GM11168 (cell line): ENCODE measurements around the gene EEF2K.
"Not testable (repeated sequence)": the region's sequence is repeated elsewhere in the genome, so short reads cannot be mapped to it uniquely, and the experiment has no call there.

Experiments used
- in situ Hi-C: fragments of 300-500 bp; cut with MboI; formaldehyde crosslinking; loops from one replicate; pipeline ENCODE4 v1.12.0; 2022; ENCODE audit warnings: low sequenced_read_pairs; ENCODE audit not compliant: unreplicated experiment

The EEF2K gene

DNA sequence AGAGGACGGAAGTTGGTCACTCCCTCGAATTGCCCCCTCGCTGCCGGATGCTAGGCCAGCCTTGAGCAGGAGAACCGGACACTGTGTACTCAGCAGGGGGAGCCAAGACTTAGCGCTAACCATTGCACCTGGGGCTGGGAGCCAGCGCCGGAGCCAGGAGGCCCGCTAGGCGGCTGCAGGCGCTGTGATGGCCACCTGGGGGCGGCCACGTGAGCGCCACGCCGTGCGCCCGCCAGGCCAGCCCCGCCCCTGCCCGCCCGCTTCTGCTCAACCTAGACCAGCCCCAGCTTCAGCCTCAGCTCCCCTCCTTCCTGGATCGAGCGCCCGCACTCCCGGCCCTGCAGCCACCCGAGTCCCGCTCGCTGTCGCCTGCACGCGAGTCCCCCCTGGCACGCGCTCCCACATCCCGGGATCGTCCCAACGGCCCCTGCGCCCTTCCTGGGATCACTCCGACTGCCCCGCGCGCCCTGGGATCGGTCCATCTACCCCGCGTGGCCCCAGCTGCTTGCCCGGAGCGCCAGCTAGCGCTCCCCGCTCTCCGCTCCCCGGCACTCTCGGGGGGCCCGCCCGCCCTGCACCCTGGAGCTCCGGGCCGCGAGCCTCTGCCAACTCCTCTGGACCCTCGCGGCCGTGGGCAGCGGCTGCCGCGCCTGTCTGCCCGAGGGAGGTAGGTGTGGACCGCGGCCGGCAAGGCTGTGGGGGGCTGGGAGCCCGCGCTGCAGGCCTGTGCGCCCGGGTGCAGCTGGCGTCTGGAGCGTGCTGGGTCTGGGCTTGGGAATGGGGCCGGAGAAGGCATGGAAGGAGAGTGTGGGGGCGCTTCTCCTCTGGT lies at the start of gene EEF2K:
TSS of gene EEF2K (plus strand) at position 266 of the 829 bp plus-strand sequence. CDS start 19,452 bp downstream, outside the sequence.
- in situ Hi-C loops: no loop called here

DNA sequence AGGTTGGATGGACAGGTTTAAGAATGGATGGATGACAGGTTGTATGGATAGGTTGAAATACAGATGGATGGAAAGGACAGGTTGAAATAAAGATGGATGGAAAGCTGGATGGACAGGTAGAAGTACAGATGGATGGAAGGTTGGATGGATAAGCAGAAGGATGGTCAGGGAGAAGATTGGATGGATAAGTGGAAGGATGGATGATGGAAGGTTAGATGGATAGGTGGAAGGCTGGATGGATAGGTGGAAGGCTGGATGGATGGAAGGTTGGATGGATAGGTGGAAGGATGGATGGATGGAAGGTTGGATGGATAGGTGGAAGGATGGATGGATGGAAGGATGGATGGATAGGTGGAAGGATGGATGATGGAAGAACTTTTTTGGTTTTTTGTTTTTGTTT lies 44.7 kb upstream of the EEF2K start:
- in situ Hi-C loops: no loop called here

DNA sequence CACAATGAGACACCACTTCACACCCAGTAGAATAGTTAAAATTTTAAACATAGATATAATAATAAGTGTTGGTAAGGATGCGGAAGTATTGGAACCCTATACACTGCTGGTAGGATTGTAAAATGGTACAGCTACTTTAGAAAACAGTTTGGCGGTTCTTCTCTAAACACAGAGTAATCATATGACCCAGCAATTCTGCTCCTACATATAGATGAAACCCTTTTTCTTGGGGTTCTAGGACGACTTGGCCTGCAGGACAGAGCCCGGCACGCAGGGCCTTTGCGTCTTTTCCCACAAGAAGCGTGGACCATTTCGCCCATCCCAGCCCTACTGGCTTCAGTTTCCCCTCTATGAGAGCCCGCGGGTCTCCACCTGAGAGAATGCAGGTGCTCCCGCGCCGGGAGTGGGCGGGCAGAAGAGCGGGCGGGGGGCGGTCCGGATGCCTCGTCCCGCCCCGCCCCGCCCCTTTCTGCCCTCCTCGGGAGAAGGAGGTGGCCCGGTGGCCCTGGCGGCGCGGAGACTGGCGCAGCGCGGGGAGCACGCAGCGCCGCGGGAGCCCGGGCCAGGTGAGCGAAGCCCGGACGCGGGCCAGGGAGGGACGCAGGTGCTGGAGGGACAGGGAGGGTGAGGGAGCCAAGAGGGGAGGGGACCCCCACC lies 44.0 kb upstream of the EEF2K start, which contains the start of gene SDR42E2:
TSS of gene SDR42E2 (plus strand) at position 508 of the 657 bp plus-strand sequence. CDS start 3,077 bp downstream, outside the sequence.
- in situ Hi-C loops: no loop called here

DNA sequence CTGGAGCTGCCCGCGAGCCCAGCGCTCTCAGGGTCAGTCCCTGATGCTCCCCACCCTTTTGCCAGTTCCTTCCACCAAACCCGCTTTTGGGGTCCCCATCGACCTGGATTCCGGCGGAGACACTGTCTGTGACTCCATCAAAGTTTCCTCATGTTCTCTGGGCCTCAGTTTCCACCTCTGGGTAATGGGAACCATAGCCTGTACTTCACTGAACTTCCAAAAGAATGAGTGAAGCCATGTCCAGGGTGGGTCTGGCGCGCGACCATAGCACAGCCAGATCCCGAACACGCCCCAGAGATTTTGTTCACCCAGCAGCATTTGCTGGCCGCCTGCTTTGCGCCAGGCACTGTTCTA lies 43.4 kb upstream of the EEF2K start:
- in situ Hi-C loops: no loop called here

DNA sequence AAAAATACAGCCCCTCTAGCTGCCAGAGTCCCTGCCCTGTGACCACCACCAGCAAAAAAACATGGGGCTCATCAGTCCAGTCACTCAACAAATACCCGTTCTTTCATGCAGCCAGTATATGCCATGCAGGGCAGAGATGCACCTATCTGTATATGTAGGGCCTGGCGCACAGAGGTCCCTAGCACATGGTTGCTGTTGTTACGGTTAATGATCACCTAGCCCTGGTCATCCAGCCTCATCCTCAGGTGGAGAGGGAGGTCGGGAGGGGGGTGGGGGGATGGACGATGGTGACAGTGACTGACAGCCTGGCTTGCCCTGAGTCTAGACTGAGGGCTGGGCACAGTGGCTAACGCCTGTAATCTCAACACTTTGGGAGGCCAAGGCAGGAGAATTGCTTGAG lies 42.3 kb upstream of the EEF2K start:
- in situ Hi-C loops: no loop called here

DNA sequence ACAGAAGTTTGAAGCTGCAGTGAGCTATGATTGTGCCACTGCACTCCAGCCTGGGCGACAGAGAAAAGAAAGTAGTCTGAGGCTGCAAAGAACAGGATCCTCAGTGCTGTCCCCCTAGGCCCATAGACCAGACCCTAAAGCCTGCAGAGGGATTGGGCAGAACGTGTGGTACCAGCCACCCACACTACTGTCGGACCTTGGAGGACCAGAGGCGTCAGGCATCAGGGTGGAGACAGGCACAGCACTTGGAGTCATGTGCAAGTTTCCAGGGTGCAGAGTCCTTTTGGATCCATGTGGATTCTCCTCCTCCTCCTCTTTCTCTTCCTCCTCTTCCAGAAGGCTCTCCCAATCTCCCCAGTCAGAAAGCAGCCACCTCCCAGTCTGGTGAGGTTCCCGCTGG lies 41.6 kb upstream of the EEF2K start:
- in situ Hi-C loops: no loop called here

DNA sequence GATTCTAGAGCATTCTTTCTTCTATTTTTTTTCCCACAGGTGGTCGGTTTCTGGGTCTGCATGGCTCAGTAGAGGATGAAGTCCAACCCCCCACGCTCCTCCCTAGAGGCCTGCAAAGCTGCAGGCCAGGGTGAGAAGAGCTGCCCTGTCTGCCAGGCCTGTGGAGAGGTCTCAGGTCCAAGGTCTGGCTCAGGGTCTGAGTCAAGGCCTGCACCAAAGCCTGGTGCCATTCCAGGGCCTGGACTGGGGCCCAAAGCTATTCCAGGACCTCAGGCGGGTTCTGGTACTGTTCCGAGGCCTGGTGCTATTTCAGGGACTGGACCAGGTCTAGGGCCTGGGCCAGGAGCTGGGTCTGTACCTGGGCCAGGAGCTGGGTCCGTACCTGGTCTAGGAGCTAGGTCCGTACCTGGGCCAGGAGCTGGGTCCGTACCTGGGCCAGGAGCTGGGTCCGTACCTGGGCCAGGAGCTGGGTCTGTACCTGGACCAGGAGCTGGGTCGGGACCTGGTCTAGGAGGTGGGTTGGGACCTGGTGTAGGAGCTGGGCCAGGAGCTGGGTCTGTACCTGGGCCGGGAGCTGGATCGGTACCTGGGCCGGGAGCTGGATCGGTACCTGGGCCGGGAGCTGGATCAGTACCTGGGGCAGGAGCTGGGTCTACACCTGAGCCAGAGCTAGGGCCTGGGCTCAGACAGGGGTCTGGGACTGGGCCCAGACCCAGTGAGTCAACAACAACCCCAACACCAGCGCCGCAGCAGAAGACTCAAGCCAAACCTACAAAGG lies 40.4 kb upstream of the EEF2K start:
- in situ Hi-C loops: no loop called here

DNA sequence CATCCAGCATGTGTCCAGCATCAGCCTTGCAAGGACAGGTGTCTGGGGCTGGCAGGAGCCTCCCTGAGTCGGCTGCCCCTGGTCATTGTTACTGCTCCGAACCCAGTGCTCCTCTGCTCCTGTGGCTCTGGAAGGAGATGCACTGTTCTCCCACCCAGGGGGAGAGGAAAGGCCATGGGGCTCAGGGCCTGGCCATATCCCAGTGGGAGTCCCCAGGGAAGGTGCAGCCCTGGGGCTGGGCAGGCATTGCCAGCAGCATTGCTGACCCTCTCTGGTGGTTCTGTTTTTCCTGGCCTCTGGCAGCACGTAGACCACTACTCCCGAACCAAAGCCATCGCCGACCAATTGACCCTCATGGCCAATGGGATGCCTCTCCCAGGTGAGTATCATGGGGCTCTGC lies 34.1 kb upstream of the EEF2K start:
- in situ Hi-C loops: no loop called here

DNA sequence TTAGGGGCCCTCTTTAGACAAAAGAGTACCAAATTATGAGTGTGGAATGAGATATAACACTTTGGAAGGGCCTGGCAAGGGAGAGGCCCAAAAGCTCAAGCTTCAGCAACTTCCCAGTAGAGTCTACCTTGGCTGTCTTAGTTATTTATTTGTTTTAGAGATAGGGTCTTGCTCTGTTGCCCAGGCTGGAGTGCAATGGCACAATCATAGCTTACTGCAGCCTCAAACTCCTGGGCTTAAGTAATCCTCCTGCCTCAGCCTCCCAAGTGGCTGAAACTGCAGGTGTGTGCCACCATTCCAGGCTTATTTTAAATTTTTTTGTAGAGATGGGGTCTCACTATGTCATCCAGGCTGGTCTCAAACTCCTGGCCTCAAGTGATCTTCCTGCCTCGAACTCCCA lies 33.4 kb upstream of the EEF2K start:
- in situ Hi-C loops: not testable (repeated sequence)

DNA sequence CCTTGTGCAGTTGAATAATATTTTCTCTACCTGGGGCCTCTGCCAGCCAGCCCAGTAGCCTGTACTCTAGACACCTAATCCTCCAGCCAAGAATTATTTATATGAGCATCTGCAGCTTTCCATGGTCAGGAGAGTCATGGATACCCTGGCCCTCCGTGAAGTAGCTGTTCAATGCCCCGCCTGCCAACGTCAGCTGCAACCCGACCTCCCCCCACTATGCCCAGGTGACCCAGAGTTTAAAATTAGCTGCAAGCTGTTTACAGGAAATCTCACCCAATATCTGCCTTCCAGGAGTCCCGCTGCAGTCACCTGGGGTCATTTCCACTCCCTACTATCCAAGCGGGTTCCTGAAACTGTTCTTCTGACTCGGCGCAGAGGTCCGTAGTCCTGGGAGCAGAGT lies 31.4 kb upstream of the EEF2K start:
- in situ Hi-C loops: no loop called here

DNA sequence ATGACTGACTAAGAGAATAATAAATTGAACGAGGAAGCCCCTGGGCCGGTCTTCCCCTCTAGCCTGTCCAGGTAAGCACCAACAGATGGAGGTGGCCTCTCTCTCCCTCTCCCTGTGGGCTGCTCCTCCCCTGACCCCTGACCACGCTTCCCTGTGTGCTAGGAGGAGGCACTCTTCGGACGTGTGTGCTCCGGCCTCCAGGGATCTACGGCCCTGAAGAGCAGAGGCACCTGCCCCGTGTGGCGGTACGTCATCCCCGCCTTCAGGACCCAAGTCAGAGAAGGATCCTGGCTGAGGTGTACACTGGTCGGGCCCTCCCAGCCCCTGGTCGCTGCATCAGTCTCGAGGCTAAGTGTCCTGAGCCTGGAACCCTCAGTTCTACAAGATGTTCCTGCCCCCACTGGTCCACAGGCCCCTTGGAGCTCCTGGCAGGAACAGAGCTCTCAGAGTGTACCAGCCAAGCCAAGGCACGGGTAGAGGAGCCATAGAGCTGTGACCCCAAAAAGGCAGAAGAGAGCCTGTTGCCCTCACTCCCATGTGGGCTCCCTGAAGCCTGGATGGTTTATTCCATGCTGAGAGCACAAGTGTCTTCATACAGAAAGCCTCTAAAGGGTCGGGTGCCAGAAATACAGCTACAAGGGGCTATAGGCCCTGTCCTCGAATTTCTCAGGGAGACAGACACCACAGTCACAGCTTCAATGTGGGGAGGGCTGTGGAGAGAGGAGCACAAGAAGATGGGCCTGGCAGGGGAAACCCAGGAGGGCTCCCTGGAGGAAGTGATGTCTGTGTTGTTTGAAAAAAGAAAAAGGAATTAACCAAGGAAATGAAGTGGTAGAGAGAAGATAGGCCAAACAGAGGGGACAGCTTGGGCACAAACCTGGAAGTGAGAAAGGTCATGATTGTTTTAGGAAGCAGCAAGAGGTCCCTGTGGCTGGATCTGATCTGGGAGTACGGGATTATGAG lies 27.8 kb upstream of the EEF2K start:
- in situ Hi-C loops: no loop called here

DNA sequence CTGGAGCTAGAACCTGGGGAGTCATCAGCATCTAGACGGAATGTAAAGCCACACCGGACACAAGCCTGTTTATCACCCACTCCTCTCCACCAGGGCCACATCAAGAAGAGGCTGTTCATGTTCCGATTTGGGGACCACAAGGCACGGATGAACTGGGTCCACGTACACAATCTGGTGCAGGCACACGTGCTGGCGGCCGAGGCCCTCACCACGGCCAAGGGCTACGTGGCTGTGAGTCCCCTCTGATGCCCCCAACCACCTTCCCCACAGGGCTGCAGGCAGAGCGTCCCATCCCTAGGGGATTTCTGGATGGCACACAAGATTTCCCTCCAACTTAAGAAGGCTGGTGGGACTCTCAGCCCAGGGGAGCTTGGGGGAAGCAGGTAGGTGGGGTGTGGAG lies 24.7 kb upstream of the EEF2K start:
- in situ Hi-C loops: loop anchor here (10.0 kb wide), 1 partner anchor 77 kb away; no protein-coding TSS in a partner anchor

DNA sequence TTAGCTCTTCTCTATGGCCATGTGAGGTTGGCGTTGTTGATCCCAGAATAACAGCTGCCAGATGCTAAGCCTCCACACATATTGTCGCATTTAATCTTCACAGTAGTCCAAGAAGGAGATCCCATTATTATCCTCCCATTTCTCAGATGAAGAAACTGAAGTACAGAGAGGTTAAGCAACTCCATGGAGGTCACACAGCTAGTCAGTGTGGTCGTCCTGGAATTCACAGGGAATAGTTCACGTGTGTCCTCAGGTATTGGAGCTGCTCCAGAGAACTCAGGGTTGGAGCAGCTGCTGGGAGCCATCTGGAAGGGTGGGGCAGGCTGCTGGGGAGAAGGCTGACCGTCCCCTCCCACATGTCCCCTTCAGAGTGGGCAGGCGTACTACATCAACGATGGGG lies 24.2 kb upstream of the EEF2K start:
- in situ Hi-C loops: loop anchor here (10.0 kb wide), 1 partner anchor 77 kb away; no protein-coding TSS in a partner anchor

DNA sequence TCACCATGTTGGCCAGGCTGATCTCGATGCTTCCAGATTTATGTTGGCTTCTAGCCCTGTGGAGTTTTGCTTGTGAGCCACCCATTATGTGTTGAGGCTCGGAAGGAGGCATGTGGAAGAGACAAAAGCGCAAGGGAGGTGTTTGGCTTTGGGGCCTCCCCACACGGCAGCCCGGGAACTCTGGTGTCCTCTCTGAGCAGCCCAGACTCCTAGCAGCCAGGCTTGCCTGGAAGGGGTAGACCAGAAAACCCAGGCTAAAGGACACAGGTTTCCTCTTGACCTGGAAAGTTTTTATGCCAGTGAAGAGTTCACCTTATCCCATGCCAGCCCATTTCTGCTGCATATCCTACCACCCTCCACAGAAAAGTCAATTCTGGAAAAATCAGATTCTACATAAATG lies 22.7 kb upstream of the EEF2K start:
- in situ Hi-C loops: loop anchor here (10.0 kb wide), 1 partner anchor 79 kb away; no protein-coding TSS in a partner anchor

DNA sequence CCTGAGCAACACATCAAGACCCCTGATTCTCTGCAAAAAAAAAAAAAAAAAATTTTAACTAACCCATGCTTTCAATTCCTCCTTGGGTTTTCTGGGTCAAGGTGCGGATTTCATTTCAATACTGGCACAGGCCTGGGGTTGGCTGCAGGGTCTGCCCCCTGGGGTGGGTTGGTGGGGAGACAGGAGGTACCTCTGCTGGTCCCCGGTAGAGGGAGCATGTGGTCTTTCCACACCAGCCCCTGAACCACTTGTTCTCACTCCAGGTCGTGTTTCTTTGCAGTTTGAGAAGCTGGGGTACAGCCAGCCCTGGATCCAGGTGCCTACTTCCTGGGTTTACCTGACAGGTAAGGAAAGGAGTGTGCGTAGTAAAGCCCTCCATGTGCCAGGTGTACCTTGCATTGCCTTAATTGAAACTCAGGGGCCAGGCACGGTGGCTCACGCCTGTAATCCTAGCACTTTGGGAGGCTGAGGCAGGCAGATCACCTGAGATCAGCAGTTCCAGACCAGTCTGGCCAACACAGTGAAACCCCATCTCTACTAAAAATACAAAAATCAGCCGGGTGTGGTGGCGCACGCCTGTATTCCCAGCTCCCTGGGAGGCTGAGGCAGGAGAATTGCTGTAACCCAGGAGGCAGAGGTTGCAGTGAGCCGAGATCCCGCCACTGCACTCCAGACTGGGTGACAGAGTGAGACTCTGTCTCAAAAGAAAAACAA lies 22.0 kb upstream of the EEF2K start:
- in situ Hi-C loops: loop anchor here (10.0 kb wide), 1 partner anchor 79 kb away; no protein-coding TSS in a partner anchor

DNA sequence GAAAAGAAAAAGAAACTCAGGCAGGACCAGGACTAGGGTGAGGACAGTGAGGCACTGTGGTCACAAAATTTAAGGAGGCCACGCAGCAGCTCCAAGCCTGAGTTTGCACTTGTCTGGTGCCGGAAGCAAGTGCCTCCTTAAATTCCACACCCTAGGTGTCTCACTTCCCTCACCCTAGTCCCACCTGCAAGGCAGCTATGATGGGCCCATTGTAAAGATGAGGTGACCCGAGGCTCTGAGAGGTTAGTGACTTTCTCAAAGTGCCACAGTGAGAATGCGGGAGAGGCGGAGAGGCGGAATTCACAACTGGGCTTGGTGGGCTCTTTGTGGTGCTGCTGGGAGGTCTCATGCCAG lies 21.5 kb upstream of the EEF2K start:
- in situ Hi-C loops: loop anchor here (10.0 kb wide), 1 partner anchor 80 kb away; no protein-coding TSS in a partner anchor

DNA sequence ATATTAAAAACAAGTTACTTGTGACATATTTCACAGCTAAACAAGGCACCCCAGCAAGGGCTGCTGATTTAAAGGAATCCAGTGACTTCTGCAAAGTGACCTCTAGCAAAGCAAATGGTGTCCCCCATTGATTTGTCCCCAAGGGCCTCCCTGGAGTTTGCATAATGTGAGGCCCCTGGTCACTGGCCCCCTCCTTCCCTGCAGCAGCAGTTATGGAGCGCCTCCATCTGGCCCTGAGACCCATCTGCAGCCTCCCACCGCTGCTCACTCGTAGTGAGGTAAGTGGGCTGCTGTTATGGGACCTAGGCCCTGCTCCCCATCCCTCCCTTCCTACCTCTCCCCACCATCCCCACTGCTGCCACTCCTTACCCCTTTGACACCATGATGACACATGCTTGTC lies 19.6 kb upstream of the EEF2K start:
- in situ Hi-C loops: loop anchor here (10.0 kb wide), 1 partner anchor 82 kb away; no protein-coding TSS in a partner anchor

DNA sequence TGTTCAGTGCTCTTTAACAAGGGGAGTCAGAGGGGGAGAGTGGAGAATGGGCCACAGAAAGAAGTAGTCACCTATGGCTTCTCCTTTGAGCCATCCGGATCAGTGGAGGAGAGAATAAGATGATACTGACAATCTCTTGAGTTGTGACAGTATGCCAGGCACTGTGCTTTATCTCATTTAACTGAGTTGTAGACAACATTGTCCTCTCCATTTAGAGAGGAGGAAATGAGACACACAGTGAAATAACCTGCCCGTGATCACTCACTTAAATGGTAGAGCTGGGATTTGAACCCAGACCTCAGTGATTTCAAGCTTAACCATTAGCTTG lies 17.8 kb upstream of the EEF2K start:
- in situ Hi-C loops: loop anchor here (10.0 kb wide), 1 partner anchor 83 kb away; no protein-coding TSS in a partner anchor
